ELF-1 (cell line): ENCODE measurements around the gene MPO.

Experiments
- DNase-seq: peaks from one replicate; pipeline ENCODE4 v3.0.0-alpha.2; 2016; ENCODE audit warnings: low read depth, low spot score

MPO gene

GRCh38 chr17:58279016-58279711 is 1.6 kb downstream of the MPO start:
- peak; percentile 61 for DNase-seq

GRCh38 chr17:58278661-58279015 is 2.1 kb downstream of the MPO start:
- no peak for DNase-seq

- DNase-seq = peak; percentile 35
Measured at GRCh38 chr17:58277802-58278595, 2.7 kb downstream of the MPO start.

- DNase-seq = no peak
Measured at GRCh38 chr17:58277107-58277801, 3.5 kb downstream of the MPO start.

GRCh38 chr17:58276423-58276822 is 4.3 kb downstream of the MPO start:
- DNase-seq = peak; percentile 23

GRCh38 chr17:58275417-58275816 is 5.3 kb downstream of the MPO start:
- DNase-seq = no peak

- no peak for DNase-seq
Measured at GRCh38 chr17:58273453-58274104, 7.2 kb downstream of the MPO start.

GRCh38 chr17:58272367-58273280 is 8.1 kb downstream of the MPO start:
- DNase-seq = no peak

- DNase-seq = no peak
Measured at GRCh38 chr17:58271216-58271931, 9.4 kb downstream of the MPO start.

GRCh38 chr17:58270476-58271215 is 10.1 kb downstream of the MPO start:
- no peak for DNase-seq

GRCh38 chr17:58269557-58270291 is 11.0 kb downstream of the MPO start:
- DNase-seq = no peak

- DNase-seq = no peak
Measured at GRCh38 chr17:58268774-58269556, 11.8 kb downstream of the MPO start.

- no peak for DNase-seq
Measured at GRCh38 chr17:58268326-58268725, 12.4 kb downstream of the MPO start.

GRCh38 chr17:58267347-58268324 is 13.1 kb downstream of the MPO start:
- no peak for DNase-seq

- DNase-seq = no peak
Measured at GRCh38 chr17:58265902-58266875, 14.5 kb downstream of the MPO start.

GRCh38 chr17:58265271-58265670 is 15.5 kb downstream of the MPO start:
- DNase-seq = no peak
